HepG2 (cell line): ENCODE measurements around the gene MYO7A. TPM values are rescaled to one million over a fixed set of nuclear protein-coding genes. Genes with fewer than 3 reads are reported as not detected.

ENCODE experiments used
- CEBPG ChIP-seq: IDR thresholded peaks from 2 replicates; pipeline ENCODE4 v1.6.1; 2016
- ELF4 ChIP-seq: sonication (generic); formaldehyde crosslinking; IDR thresholded peaks from 2 replicates; pipeline ENCODE4 v1.5.0; 2020; ENCODE audit warnings: missing genetic modification reagents, mild to moderate bottlenecking, moderate library complexity, borderline replicate concordance
- TBL1XR1 ChIP-seq: fragments of 150-350 bp; IDR thresholded peaks from 2 replicates; pipeline ENCODE4 v1.6.1; 2014; ENCODE audit warnings: borderline replicate concordance, low read length; ENCODE audit not compliant: partially characterized antibody
- ZNF207 ChIP-seq: fragments of 450-650 bp; IDR thresholded peaks from 2 replicates; pipeline ENCODE4 v1.6.1; 2016; ENCODE audit warnings: antibody characterized with exemption, borderline replicate concordance
- ZNF343 ChIP-seq: sonication (generic); formaldehyde crosslinking; IDR thresholded peaks from 2 replicates; pipeline ENCODE4 v1.4.0; 2020; ENCODE audit warnings: mild to moderate bottlenecking, missing genetic modification reagents
- ZNF546 ChIP-seq: sonication (generic); formaldehyde crosslinking; conservative IDR thresholded peaks from 2 replicates; pipeline ENCODE4 v1.8.1; 2023; ENCODE audit warnings: mild to moderate bottlenecking, missing genetic modification reagents
- ZNF577 ChIP-seq: sonication (generic); formaldehyde crosslinking; IDR thresholded peaks from 2 replicates; pipeline ENCODE4 v1.4.0; 2020; ENCODE audit warnings: mild to moderate bottlenecking, low read depth, missing genetic modification reagents, borderline replicate concordance
- ZNF616 ChIP-seq: sonication (generic); formaldehyde crosslinking; IDR thresholded peaks from 2 replicates; pipeline ENCODE4 v1.5.0; 2020; ENCODE audit warnings: low read depth, mild to moderate bottlenecking, missing genetic modification reagents
- ZNF652 ChIP-seq: IDR thresholded peaks from 2 replicates; pipeline ENCODE4 v1.6.1; 2016; ENCODE audit warnings: low read depth, borderline replicate concordance
- polyA plus RNA-seq, 8 experiments: library from polyadenylated mRNA; depleted of rRNA in 3 of 8; stranded (reverse) in 7 of 8; unstranded in 1 of 8; fragments of >200 nt; fragmentation: Illumina TruSeq in 4 of 8; extraction: Trizol in 4 of 8; gene quantifications; 2 replicates each; pipeline versions ENCODE4 v1.2.1 to v1.2.3, GENCODE V29; 2011 to 2016; ENCODE audit warnings: low read depth in 4 of 8, missing spikeins in 1 of 8, mixed read lengths in 1 of 8; ENCODE audit not compliant: insufficient read depth in 1 of 8
- total RNA-seq, 5 experiments: library from RNA; depleted of rRNA; stranded (reverse); fragments of >200 nt; fragmentation: Illumina TruSeq; extraction: Trizol; gene quantifications; 2 replicates each; pipeline ENCODE4 v1.2.3, GENCODE V29; 2016; ENCODE audit warnings: low read depth in 1 of 5
- TF ChIP-seq, protein P1 (sequence below): sonication (generic); formaldehyde crosslinking; IDR thresholded peaks from 2 replicates; pipeline ENCODE4 v1.9.0; 2021; ENCODE audit warnings: missing genetic modification reagents, mild to moderate bottlenecking, borderline replicate concordance
- TF ChIP-seq, protein P2 (sequence below): sonication (generic); formaldehyde crosslinking; IDR thresholded peaks from 2 replicates; pipeline ENCODE4 v1.5.1; 2020; ENCODE audit warnings: mild to moderate bottlenecking, missing genetic modification reagents, moderate library complexity
- TF ChIP-seq, protein P3 (sequence below): sonication (generic); formaldehyde crosslinking; IDR thresholded peaks from 2 replicates; pipeline ENCODE4 v1.5.0; 2020; ENCODE audit warnings: mild to moderate bottlenecking, missing genetic modification reagents, moderate library complexity
- TF ChIP-seq, protein P4 (sequence below): sonication (generic); formaldehyde crosslinking; IDR thresholded peaks from 2 replicates; pipeline ENCODE4 v1.4.0; 2020; ENCODE audit warnings: missing genetic modification reagents, borderline replicate concordance

Gene MYO7A
- total and polyA plus RNA-seq, 2 of the 13 experiments (the other 11 are each of a cell fraction or from before 2014, with no cell fraction given): 7.5 to 10.0 TPM

DNA sequence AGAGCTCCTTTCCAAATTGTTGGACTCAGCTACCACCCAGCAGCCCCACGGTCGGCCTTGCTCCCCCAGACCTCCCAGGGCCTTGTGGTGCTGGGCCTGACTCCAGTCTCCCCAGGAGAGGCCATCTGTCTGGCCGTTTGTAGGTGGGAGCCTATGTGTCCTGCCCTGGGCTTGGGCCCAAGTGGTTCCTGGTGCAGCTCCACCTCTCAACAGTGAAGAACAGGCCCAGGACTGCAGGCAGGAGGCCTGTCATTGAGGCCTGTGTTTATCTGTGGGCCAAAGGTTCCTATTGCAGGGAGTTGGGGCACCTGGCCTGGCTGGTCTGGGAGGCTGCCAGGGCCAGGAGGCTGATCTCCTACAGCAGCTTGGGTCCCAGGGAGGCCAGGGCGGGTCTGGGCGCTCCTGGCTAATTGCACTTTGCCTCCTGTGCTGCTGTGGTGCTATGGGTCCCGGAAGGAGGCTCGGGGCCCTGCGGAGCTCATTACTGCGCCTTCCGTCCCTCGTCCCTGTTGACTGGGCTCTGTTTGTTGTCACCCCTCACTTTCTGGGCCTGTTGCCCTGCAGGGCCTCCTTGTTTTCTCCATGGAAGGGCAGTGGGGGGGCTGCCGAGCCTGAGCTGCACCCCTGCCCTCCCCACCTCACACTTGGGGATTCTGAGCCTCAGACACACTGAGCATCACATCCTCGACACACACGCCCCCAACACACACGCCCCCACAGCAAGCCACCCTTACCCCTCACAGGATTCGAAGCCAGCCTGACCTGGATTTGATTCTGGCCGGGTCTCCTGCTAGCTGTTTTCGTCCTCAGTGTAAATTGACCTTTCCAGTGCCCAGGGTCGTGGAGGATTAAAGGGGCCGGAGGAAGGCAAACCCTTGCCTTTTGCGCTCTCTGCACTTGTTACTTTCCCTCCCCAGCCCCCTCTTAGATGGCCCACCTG, 32.2 kb upstream of the MYO7A start (continued):
- TF ChIP-seq, protein P1, sequence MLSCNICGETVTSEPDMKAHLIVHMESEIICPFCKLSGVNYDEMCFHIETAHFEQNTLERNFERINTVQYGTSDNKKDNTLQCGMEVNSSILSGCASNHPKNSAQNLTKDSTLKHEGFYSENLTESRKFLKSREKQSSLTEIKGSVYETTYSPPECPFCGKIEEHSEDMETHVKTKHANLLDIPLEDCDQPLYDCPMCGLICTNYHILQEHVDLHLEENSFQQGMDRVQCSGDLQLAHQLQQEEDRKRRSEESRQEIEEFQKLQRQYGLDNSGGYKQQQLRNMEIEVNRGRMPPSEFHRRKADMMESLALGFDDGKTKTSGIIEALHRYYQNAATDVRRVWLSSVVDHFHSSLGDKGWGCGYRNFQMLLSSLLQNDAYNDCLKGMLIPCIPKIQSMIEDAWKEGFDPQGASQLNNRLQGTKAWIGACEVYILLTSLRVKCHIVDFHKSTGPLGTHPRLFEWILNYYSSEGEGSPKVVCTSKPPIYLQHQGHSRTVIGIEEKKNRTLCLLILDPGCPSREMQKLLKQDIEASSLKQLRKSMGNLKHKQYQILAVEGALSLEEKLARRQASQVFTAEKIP (CRISPR knock-in tag): no peak
- peak; percentile 54; the same call in 1 of the 2 replicates for TF ChIP-seq ELF4 (CRISPR knock-in tag)
- TF ChIP-seq, protein P2, sequence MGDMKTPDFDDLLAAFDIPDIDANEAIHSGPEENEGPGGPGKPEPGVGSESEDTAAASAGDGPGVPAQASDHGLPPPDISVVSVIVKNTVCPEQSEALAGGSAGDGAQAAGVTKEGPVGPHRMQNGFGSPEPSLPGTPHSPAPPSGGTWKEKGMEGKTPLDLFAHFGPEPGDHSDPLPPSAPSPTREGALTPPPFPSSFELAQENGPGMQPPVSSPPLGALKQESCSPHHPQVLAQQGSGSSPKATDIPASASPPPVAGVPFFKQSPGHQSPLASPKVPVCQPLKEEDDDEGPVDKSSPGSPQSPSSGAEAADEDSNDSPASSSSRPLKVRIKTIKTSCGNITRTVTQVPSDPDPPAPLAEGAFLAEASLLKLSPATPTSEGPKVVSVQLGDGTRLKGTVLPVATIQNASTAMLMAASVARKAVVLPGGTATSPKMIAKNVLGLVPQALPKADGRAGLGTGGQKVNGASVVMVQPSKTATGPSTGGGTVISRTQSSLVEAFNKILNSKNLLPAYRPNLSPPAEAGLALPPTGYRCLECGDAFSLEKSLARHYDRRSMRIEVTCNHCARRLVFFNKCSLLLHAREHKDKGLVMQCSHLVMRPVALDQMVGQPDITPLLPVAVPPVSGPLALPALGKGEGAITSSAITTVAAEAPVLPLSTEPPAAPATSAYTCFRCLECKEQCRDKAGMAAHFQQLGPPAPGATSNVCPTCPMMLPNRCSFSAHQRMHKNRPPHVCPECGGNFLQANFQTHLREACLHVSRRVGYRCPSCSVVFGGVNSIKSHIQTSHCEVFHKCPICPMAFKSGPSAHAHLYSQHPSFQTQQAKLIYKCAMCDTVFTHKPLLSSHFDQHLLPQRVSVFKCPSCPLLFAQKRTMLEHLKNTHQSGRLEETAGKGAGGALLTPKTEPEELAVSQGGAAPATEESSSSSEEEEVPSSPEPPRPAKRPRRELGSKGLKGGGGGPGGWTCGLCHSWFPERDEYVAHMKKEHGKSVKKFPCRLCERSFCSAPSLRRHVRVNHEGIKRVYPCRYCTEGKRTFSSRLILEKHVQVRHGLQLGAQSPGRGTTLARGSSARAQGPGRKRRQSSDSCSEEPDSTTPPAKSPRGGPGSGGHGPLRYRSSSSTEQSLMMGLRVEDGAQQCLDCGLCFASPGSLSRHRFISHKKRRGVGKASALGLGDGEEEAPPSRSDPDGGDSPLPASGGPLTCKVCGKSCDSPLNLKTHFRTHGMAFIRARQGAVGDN (CRISPR knock-in tag): peak; percentile 91
- no peak for TF ChIP-seq ZNF546
- TF ChIP-seq ZNF207: no peak
- TF ChIP-seq, protein P3, sequence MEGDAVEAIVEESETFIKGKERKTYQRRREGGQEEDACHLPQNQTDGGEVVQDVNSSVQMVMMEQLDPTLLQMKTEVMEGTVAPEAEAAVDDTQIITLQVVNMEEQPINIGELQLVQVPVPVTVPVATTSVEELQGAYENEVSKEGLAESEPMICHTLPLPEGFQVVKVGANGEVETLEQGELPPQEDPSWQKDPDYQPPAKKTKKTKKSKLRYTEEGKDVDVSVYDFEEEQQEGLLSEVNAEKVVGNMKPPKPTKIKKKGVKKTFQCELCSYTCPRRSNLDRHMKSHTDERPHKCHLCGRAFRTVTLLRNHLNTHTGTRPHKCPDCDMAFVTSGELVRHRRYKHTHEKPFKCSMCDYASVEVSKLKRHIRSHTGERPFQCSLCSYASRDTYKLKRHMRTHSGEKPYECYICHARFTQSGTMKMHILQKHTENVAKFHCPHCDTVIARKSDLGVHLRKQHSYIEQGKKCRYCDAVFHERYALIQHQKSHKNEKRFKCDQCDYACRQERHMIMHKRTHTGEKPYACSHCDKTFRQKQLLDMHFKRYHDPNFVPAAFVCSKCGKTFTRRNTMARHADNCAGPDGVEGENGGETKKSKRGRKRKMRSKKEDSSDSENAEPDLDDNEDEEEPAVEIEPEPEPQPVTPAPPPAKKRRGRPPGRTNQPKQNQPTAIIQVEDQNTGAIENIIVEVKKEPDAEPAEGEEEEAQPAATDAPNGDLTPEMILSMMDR (CRISPR knock-in tag): no peak
- TF ChIP-seq ZNF343 (CRISPR knock-in tag): no peak
- no peak for TF ChIP-seq ZNF577 (CRISPR knock-in tag)
- TF ChIP-seq TBL1XR1: no peak
- TF ChIP-seq, protein P4, sequence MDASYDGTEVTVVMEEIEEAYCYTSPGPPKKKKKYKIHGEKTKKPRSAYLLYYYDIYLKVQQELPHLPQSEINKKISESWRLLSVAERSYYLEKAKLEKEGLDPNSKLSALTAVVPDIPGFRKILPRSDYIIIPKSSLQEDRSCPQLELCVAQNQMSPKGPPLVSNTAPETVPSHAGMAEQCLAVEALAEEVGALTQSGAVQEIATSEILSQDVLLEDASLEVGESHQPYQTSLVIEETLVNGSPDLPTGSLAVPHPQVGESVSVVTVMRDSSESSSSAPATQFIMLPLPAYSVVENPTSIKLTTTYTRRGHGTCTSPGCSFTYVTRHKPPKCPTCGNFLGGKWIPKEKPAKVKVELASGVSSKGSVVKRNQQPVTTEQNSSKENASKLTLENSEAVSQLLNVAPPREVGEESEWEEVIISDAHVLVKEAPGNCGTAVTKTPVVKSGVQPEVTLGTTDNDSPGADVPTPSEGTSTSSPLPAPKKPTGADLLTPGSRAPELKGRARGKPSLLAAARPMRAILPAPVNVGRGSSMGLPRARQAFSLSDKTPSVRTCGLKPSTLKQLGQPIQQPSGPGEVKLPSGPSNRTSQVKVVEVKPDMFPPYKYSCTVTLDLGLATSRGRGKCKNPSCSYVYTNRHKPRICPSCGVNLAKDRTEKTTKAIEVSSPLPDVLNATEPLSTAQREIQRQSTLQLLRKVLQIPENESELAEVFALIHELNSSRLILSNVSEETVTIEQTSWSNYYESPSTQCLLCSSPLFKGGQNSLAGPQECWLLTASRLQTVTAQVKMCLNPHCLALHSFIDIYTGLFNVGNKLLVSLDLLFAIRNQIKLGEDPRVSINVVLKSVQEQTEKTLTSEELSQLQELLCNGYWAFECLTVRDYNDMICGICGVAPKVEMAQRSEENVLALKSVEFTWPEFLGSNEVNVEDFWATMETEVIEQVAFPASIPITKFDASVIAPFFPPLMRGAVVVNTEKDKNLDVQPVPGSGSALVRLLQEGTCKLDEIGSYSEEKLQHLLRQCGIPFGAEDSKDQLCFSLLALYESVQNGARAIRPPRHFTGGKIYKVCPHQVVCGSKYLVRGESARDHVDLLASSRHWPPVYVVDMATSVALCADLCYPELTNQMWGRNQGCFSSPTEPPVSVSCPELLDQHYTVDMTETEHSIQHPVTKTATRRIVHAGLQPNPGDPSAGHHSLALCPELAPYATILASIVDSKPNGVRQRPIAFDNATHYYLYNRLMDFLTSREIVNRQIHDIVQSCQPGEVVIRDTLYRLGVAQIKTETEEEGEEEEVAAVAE: no peak
- no peak for TF ChIP-seq ZNF616 (CRISPR knock-in tag)
- TF ChIP-seq CEBPG: peak; percentile 57
- no peak for TF ChIP-seq ZNF652
